H9 (cell line): ENCODE results near the gene MORN1. TPM values are rescaled to one million over a fixed set of nuclear protein-coding genes. Genes with fewer than 3 reads are reported as not detected.

ENCODE experiments used
- DNase-seq: peaks from one replicate; pipeline ENCODE4 v3.0.0-alpha.2; 2017
- H2AFZ ChIP-seq: one replicate; pipeline ENCODE4 v1.6.1; 2013; ENCODE audit warnings: mild to moderate bottlenecking, low read length, control low read depth, moderate library complexity
- H2AK5ac ChIP-seq: 2 replicates; pipeline ENCODE4 v1.6.1; 2013; ENCODE audit warnings: low read length, control low read depth, mixed read lengths; ENCODE audit not compliant: insufficient read length
- H2BK120ac ChIP-seq: one replicate; pipeline ENCODE4 v1.6.1; 2013; ENCODE audit warnings: low read depth, mild to moderate bottlenecking, low read length, control low read depth, inconsistent platforms; ENCODE audit not compliant: poor library complexity, severe bottlenecking
- H2BK12ac ChIP-seq: 2 replicates; pipeline ENCODE4 v1.6.1; 2013; ENCODE audit warnings: low read length, control low read depth, mixed read lengths, low read depth; ENCODE audit not compliant: insufficient read length
- H2BK15ac ChIP-seq: 2 replicates; pipeline ENCODE4 v1.6.1; 2013; ENCODE audit warnings: low read depth, low read length, control low read depth
- H2BK20ac ChIP-seq: one replicate; pipeline ENCODE4 v1.6.1; 2013; ENCODE audit warnings: low read depth, mild to moderate bottlenecking, low read length, control low read depth, inconsistent platforms; ENCODE audit not compliant: poor library complexity, severe bottlenecking
- H2BK5ac ChIP-seq: 2 replicates; pipeline ENCODE4 v1.6.1; 2013; ENCODE audit warnings: low read length, control low read depth, mixed read lengths; ENCODE audit not compliant: insufficient read length
- H3K14ac ChIP-seq: 2 replicates; pipeline ENCODE4 v1.6.1; 2013; ENCODE audit warnings: low read length, control low read depth; ENCODE audit not compliant: insufficient read depth
- H3K18ac ChIP-seq: 2 replicates; pipeline ENCODE4 v1.6.1; 2013; ENCODE audit warnings: low read depth, mild to moderate bottlenecking, mixed read lengths, low read length, control low read depth; ENCODE audit not compliant: insufficient read length
- H3K23ac ChIP-seq: 2 replicates; pipeline ENCODE4 v1.6.1; 2013; ENCODE audit warnings: low read length, control low read depth, mixed read lengths, low read depth; ENCODE audit not compliant: insufficient read length
- H3K23me2 ChIP-seq: 2 replicates; pipeline ENCODE4 v1.6.1; 2013; ENCODE audit warnings: low read depth, mild to moderate bottlenecking, mixed read lengths, low read length, control low read depth; ENCODE audit not compliant: insufficient read length, poor library complexity, severe bottlenecking
- H3K27ac ChIP-seq: 2 replicates; pipeline ENCODE4 v1.5.1; 2013; ENCODE audit warnings: low read length, control low read depth, mixed read lengths, low read depth; ENCODE audit not compliant: insufficient read length
- H3K27me3 ChIP-seq: 2 replicates; pipeline ENCODE4 v1.6.1; 2013; ENCODE audit warnings: low read length, control low read depth, inconsistent platforms; ENCODE audit not compliant: insufficient read depth
- H3K4ac ChIP-seq: 2 replicates; pipeline ENCODE4 v1.6.1; 2013; ENCODE audit warnings: low read depth, mild to moderate bottlenecking, control low read depth, inconsistent platforms, low read length, moderate library complexity
- H3K4me1 ChIP-seq: 2 replicates; pipeline ENCODE4 v1.6.1; 2013; ENCODE audit warnings: low read length, control low read depth, inconsistent platforms; ENCODE audit not compliant: insufficient read depth
- H3K4me2 ChIP-seq: 2 replicates; pipeline ENCODE4 v1.6.1; 2013; ENCODE audit warnings: low read length, control low read depth, mixed read lengths; ENCODE audit not compliant: insufficient read length, insufficient read depth
- H3K56ac ChIP-seq: 2 replicates; pipeline ENCODE4 v1.6.1; 2013; ENCODE audit warnings: low read depth, mild to moderate bottlenecking, mixed read lengths, low read length, control low read depth; ENCODE audit not compliant: insufficient read length
- H3K79me1 ChIP-seq: 2 replicates; pipeline ENCODE4 v1.6.1; 2013; ENCODE audit warnings: low read depth, mild to moderate bottlenecking, moderate library complexity, low read length, control low read depth, inconsistent platforms; ENCODE audit not compliant: insufficient read depth, poor library complexity, severe bottlenecking
- H3K79me2 ChIP-seq: 2 replicates; pipeline ENCODE4 v1.6.1; 2013; ENCODE audit warnings: low read length, control low read depth, inconsistent platforms; ENCODE audit not compliant: insufficient read depth
- H3K9ac ChIP-seq: 2 replicates; pipeline ENCODE4 v1.6.1; 2013; ENCODE audit warnings: low read length, control low read depth, mixed read lengths; ENCODE audit not compliant: insufficient read length; ENCODE audit errors: extremely low read depth
- H3K9me3 ChIP-seq: one replicate; pipeline ENCODE4 v1.6.1; 2013; ENCODE audit warnings: low read depth, low read length, inconsistent platforms; ENCODE audit not compliant: control insufficient read depth
- H3T11ph ChIP-seq: one replicate; pipeline ENCODE4 v1.6.1; 2013; ENCODE audit warnings: mild to moderate bottlenecking, low read length, control low read depth, inconsistent platforms
- H4K20me1 ChIP-seq: one replicate; pipeline ENCODE4 v1.6.1; 2013; ENCODE audit not compliant: control insufficient read depth, insufficient read length, insufficient read depth
- H4K5ac ChIP-seq: 2 replicates; pipeline ENCODE4 v1.6.1; 2013; ENCODE audit warnings: low read depth, mild to moderate bottlenecking, mixed read lengths, low read length, control low read depth; ENCODE audit not compliant: insufficient read length
- H4K8ac ChIP-seq: replicated peaks from 2 replicates; pipeline ENCODE4 v1.6.1; 2013; ENCODE audit warnings: low read length, control low read depth, mixed read lengths, low read depth; ENCODE audit not compliant: insufficient read length
- H4K91ac ChIP-seq: 2 replicates; pipeline ENCODE4 v1.6.1; 2013; ENCODE audit warnings: low read depth, mild to moderate bottlenecking, moderate library complexity, mixed read lengths, low read length, control low read depth; ENCODE audit not compliant: insufficient read length
- H3K27ac Mint-ChIP-seq, 3 experiments: 2 replicates in 2 of 3; 3 replicates in 1 of 3; pipeline ENCODE4 v1.8.0; 2020 to 2021; ENCODE audit warnings: mixed read lengths in 3 of 3, mild to moderate bottlenecking in 1 of 3, moderate library complexity in 1 of 3
- H3K27me3 Mint-ChIP-seq: 2 replicates; pipeline ENCODE4 v1.8.0; 2021; ENCODE audit warnings: low read depth, mild to moderate bottlenecking, moderate library complexity, mixed read lengths
- H3K36me3 Mint-ChIP-seq, 3 experiments: 2 replicates in 2 of 3; 3 replicates in 1 of 3; pipeline ENCODE4 v1.8.0; 2020 to 2021; ENCODE audit warnings: low read depth in 3 of 3, mixed read lengths in 3 of 3; ENCODE audit not compliant: insufficient read depth in 1 of 3
- H3K4me1 Mint-ChIP-seq, 2 experiments: 2 replicates each; pipeline ENCODE4 v1.8.0; 2020; ENCODE audit warnings: mixed read lengths in 2 of 2
- H3K4me3 Mint-ChIP-seq, 2 experiments: 2 replicates in 1 of 2; 3 replicates in 1 of 2; pipeline ENCODE4 v1.8.0; 2020 to 2021; ENCODE audit warnings: mild to moderate bottlenecking in 2 of 2, mixed read lengths in 2 of 2, moderate library complexity in 1 of 2
- H3K9me3 Mint-ChIP-seq, 2 experiments: 2 replicates in 1 of 2; 3 replicates in 1 of 2; pipeline ENCODE4 v1.8.0; 2020; ENCODE audit warnings: mild to moderate bottlenecking in 2 of 2, mixed read lengths in 2 of 2, moderate library complexity in 1 of 2
- WGBS: extraction: QIAGEN DNeasy Blood & Tissue Kit; methylation state at CpG from one replicate; pipeline ENCODE4 v1.1.7; 2013; ENCODE audit warnings: missing lambda C conversion rate, low lambda C conversion rate, mixed read lengths; ENCODE audit not compliant: insufficient read length; ENCODE audit errors: extremely low coverage; 5-methylcytosine and 5-hydroxymethylcytosine counted together
- total RNA-seq: library from RNA; stranded (reverse); gene quantifications from 2 replicates; pipeline ENCODE4 v1.2.1, GENCODE V29; 2021
- TF ChIP-seq, protein P1 (sequence below): fragments of 200-600 bp; sonication (generic); conservative IDR thresholded peaks from 3 replicates; pipeline ENCODE4 v1.8.0; 2021; ENCODE audit warnings: antibody characterized with exemption, mild to moderate bottlenecking

Gene MORN1
- total RNA-seq, 1 experiment from 2014 or later: 12.7 TPM

GRCh38 chr1:2356911-2357845 is 34.2 kb downstream of the MORN1 start:
- H2BK5ac ChIP-seq: no peak overlapping the region
- H2BK12ac ChIP-seq: no peak overlapping the region
- no peak overlapping the region for H2BK20ac ChIP-seq
- no peak overlapping the region for H3K9ac ChIP-seq
- no CpG with 5 or more reads among the region's 37 CpGs for WGBS
- H3K56ac ChIP-seq: no peak overlapping the region
- H3K4me3 Mint-ChIP-seq: no peak overlapping the region
- H3K27ac ChIP-seq: no peak overlapping the region
- no peaks in the 10 kb centered on the region; a peak in 1 of 5 replicates for H3K9me3 Mint-ChIP-seq
- no peak overlapping the region for H4K5ac ChIP-seq
- H3K23ac ChIP-seq: no peak overlapping the region
- H2BK15ac ChIP-seq: no peak overlapping the region
- H4K8ac ChIP-seq: no peak overlapping the region
- peaks cover 0 to 1% (median 0%) of the 10 kb centered on the region in 3 experiments; a peak in 1 of 7 replicates for H3K36me3 Mint-ChIP-seq
- no peak for DNase-seq
- H3T11ph ChIP-seq: no peak overlapping the region
- peak overlapping the region in 2 of 3 experiments; percentile 8 to 65; a peak in 1 of 7 replicates for H3K27ac Mint-ChIP-seq
- H3K18ac ChIP-seq: no peak overlapping the region
- TF ChIP-seq, protein P1, sequence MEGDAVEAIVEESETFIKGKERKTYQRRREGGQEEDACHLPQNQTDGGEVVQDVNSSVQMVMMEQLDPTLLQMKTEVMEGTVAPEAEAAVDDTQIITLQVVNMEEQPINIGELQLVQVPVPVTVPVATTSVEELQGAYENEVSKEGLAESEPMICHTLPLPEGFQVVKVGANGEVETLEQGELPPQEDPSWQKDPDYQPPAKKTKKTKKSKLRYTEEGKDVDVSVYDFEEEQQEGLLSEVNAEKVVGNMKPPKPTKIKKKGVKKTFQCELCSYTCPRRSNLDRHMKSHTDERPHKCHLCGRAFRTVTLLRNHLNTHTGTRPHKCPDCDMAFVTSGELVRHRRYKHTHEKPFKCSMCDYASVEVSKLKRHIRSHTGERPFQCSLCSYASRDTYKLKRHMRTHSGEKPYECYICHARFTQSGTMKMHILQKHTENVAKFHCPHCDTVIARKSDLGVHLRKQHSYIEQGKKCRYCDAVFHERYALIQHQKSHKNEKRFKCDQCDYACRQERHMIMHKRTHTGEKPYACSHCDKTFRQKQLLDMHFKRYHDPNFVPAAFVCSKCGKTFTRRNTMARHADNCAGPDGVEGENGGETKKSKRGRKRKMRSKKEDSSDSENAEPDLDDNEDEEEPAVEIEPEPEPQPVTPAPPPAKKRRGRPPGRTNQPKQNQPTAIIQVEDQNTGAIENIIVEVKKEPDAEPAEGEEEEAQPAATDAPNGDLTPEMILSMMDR: no peak
- H3K27me3 Mint-ChIP-seq: no peaks in the 10 kb centered on the region
- H3K27me3 ChIP-seq: no peaks in the 10 kb centered on the region
- H2BK120ac ChIP-seq: no peak overlapping the region
- H3K4me2 ChIP-seq: no peak overlapping the region
- H3K4ac ChIP-seq: no peak overlapping the region
- H3K23me2 ChIP-seq: no peaks in the 10 kb centered on the region
- H3K14ac ChIP-seq: no peak overlapping the region
- H3K4me1 Mint-ChIP-seq: no peaks in the 10 kb centered on the region
- no peaks in the 10 kb centered on the region for H3K79me2 ChIP-seq
- no peaks in the 10 kb centered on the region for H3K9me3 ChIP-seq
- H3K4me1 ChIP-seq: no peaks in the 10 kb centered on the region
- H4K91ac ChIP-seq: no peak overlapping the region
- no peak overlapping the region for H2AFZ ChIP-seq
- no peaks in the 10 kb centered on the region for H4K20me1 ChIP-seq
- H2AK5ac ChIP-seq: no peak overlapping the region
- H3K79me1 ChIP-seq: no peaks in the 10 kb centered on the region
